ENCODE data around the gene RBM22. TPM values are rescaled to one million over a fixed set of nuclear protein-coding genes. Genes with fewer than 3 reads are reported as not detected.

The RBM22 gene
- 17.7 and 21.3 TPM in 2 replicates for total RNA-seq

DNA sequence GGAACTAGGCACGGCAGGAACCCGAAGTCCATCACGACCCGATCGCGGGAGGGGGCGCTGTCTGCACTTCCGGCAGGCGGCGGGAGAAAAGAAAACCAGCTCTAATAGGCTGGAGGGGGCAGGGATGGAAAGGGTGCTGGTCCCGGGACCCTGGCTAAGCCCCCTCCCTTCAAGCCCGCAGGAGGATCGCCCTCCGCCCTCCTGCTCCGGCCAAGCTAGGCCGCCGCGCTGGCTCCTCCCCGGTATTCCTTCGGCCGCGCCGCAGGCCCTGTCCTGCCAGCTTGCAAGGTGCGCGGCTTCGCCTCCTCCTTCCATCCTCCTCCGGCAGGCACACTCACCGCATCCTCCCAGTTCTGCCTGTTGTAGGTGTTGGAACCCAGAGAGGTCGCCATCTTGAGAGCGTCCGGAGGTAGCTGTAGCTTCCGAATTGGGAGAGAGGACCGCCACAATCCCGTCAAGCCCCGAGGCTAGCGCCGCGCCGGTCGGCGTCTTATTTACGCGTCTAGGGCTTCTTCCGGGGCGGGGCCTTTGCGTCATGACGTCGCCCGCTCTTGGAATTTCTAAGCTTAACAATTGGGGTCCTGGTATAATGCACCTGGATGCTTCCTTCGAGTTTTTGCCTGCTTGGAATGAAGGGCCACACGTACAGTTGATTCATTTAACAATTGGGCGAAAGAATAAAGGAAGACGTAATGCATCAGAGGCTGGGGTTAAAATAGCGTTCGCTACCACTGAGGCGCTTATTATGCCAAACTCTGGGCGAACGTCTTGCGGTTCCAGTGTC, at the start of gene RBM22:
RBM22 (minus strand) TSS at position 469 of the 784 bp plus-strand sequence; CDS start at position 392, 77 bp downstream.

DNA sequence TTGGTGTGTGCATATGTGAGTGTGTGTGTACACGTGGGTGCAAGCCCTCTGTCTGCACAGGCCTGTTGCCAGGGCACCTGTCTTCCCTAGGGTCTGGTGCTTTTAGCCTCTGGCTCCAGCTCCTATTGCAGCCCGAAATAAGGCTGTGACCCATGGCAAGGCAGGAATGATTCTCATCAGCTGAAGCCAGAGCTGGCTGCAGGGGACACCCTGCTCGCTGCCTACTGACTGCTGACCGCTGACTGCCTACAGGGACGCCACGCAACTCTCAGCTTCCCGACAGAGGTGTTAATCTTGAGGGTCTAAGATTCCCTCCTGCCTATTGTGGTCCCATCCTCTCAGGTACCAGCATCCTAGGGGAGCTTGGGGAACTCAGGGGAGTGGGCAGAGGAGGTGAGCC, 39.8 kb downstream of the RBM22 start, which contains the start of gene MYOZ3:
MYOZ3 (plus strand) TSS at position 166 of the 400 bp plus-strand sequence. CDS start 1,691 bp downstream, outside the sequence.

Other genes starting within 250 kb of the RBM22 start
- gene NDST1, start 192.9 kb downstream of the RBM22 start, total RNA-seq: 22.5 and 23.3 TPM in 2 replicates
- gene SYNPO, start 60.4 kb downstream of the RBM22 start, total RNA-seq: 12.4 and 17.6 TPM in 2 replicates
- gene MYOZ3, start 39.8 kb downstream of the RBM22 start, total RNA-seq: 0.37 and 0.40 TPM in 2 replicates
- 49.7 and 57.2 TPM in 2 replicates for gene DCTN4, start 58.0 kb upstream of the RBM22 start, total RNA-seq
- 52.2 and 87.1 TPM in 2 replicates for gene SMIM3, start 77.7 kb upstream of the RBM22 start, total RNA-seq
- 0.12 TPM in 1 of 2 replicates, not detected in the other for gene IRGM, start 145.5 kb upstream of the RBM22 start, total RNA-seq
- 4.4 and 4.9 TPM in 2 replicates for gene ZNF300, start 203.9 kb upstream of the RBM22 start, total RNA-seq